OCI-M2 (cell line): ENCODE results near the gene PINK1.
"Not testable (repeated sequence)": the region's sequence is repeated elsewhere in the genome, so short reads cannot be mapped to it uniquely, and the experiment has no call there.

ENCODE experiments used
- DNase-seq: peaks from one replicate; lab custom pipeline; 2025; ENCODE audit not compliant: unreplicated experiment; lab: John Stamatoyannopoulos, UW

PINK1 gene

GRCh38 chr1:20644416-20644815 lies 11.2 kb downstream of the PINK1 start:
- DNase-seq, result no peak

- DNase-seq, result no peak
Measured at GRCh38 chr1:20645414-20645813, 12.2 kb downstream of the PINK1 start.

- DNase-seq, result no peak
Measured at GRCh38 chr1:20648438-20648837, 15.2 kb downstream of the PINK1 start.

- no peak for DNase-seq
Measured at GRCh38 chr1:20648946-20649345, 15.7 kb downstream of the PINK1 start.

- no peak for DNase-seq
Measured at GRCh38 chr1:20652300-20652699, 19.0 kb downstream of the PINK1 start.

- no peak for DNase-seq
Measured at GRCh38 chr1:20654104-20654690, 20.9 kb downstream of the PINK1 start.

- no peak for DNase-seq
Measured at GRCh38 chr1:20657024-20657423, 23.8 kb downstream of the PINK1 start.

GRCh38 chr1:20658166-20658915 lies 25.1 kb downstream of the PINK1 start:
- no peak for DNase-seq

- no peak for DNase-seq
Measured at GRCh38 chr1:20660363-20660762, 27.1 kb downstream of the PINK1 start.

- no peak for DNase-seq
Measured at GRCh38 chr1:20660847-20661206, 27.6 kb downstream of the PINK1 start.

GRCh38 chr1:20661207-20662109 lies 28.2 kb downstream of the PINK1 start, which contains the start of gene DDOST:
DDOST (minus strand) TSS chr1:20661369; CDS start chr1:20661350, 19 bp downstream.
- DNase-seq, result peak; percentile 80

GRCh38 chr1:20662110-20662475 lies 28.8 kb downstream of the PINK1 start:
- no peak for DNase-seq

- DNase-seq, result no peak
Measured at GRCh38 chr1:20663365-20663764, 30.1 kb downstream of the PINK1 start.

GRCh38 chr1:20663969-20664715 lies 30.9 kb downstream of the PINK1 start:
- no peak for DNase-seq

- DNase-seq, result no peak
Measured at GRCh38 chr1:20665726-20666125, 32.5 kb downstream of the PINK1 start.

- DNase-seq, result no peak
Measured at GRCh38 chr1:20666146-20666545, 32.9 kb downstream of the PINK1 start.

GRCh38 chr1:20666804-20667203 lies 33.5 kb downstream of the PINK1 start:
- DNase-seq, result no peak

- DNase-seq, result no peak
Measured at GRCh38 chr1:20668581-20668980, 35.3 kb downstream of the PINK1 start.

- DNase-seq, result no peak
Measured at GRCh38 chr1:20670936-20671335, 37.7 kb downstream of the PINK1 start.

GRCh38 chr1:20672265-20672632 lies 39.0 kb downstream of the PINK1 start:
- DNase-seq, result no peak

- DNase-seq, result not testable (repeated sequence)
Measured at GRCh38 chr1:20673626-20674025, 40.4 kb downstream of the PINK1 start.
